Endothelial cell of umbilical vein (primary cell): Measurements from ENCODE around the gene TDRD10. TPM values are rescaled to one million over a fixed set of nuclear protein-coding genes. Genes with fewer than 3 reads are reported as not detected.

Source experiments
- BruUV-seq: library from RNA; stranded (reverse); fragments of 400-500 nt; replicated peaks from 2 replicates; lab custom pipeline; 2021; lab: Mats Ljungman, UMichigan
- CTCF ChIA-PET: fragments of 300-600, 350-600 bp; sonication (Branson Sonifier 250); formaldehyde crosslinking; loops from one replicate; lab custom pipeline; 2021; ENCODE audit warnings: antibody characterized with exemption, inconsistent platforms; lab: Charles Lee
- POLR2A ChIA-PET: fragments of 300-600, 350-600 bp; sonication (Branson Sonifier 250); formaldehyde crosslinking; loops from one replicate; lab custom pipeline; 2021; ENCODE audit warnings: antibody characterized with exemption, inconsistent platforms; lab: Charles Lee
- DNase-seq: peaks from one replicate; pipeline ENCODE4 v3.0.0-alpha.2; 2011; ENCODE audit warnings: low read depth, low spot score
- FAIRE-seq: peaks from 2 replicates; lab custom pipeline; 2011; peaks lifted over from hg19 to GRCh38; lab: Jason Lieb, UNC
- H2AFZ ChIP-seq: 2 replicates; pipeline ENCODE4 v1.6.0; 2012; ENCODE audit warnings: low read depth, low read length, control low read depth, inconsistent platforms
- H3K27ac ChIP-seq: 2 replicates; pipeline ENCODE4 v1.5.1; 2011; ENCODE audit warnings: low read depth, mild to moderate bottlenecking, control low read depth, low read length, moderate library complexity; ENCODE audit not compliant: insufficient read depth
- H3K27me3 ChIP-seq, 2 experiments: 2 replicates each; pipeline versions ENCODE4 v1.6.0 to v1.6.1; 2011; ENCODE audit warnings: low read length in 2 of 2, mixed read lengths in 1 of 2; ENCODE audit not compliant: control insufficient read depth in 2 of 2, insufficient read depth in 2 of 2
- H3K36me3 ChIP-seq, 2 experiments: 2 replicates in 1 of 2; 3 replicates in 1 of 2; pipeline ENCODE4 v1.5.1; 2011; ENCODE audit warnings: low read length in 2 of 2, mild to moderate bottlenecking in 1 of 2, moderate library complexity in 1 of 2; ENCODE audit not compliant: control insufficient read depth in 2 of 2, insufficient read depth in 2 of 2; ENCODE audit errors: extremely low read depth in 1 of 2
- H3K4me1 ChIP-seq: 3 replicates; pipeline ENCODE4 v1.5.1; 2011; ENCODE audit warnings: mild to moderate bottlenecking, low read length; ENCODE audit not compliant: control insufficient read depth, insufficient read depth; ENCODE audit errors: extremely low read depth
- H3K4me2 ChIP-seq: 2 replicates; pipeline ENCODE4 v1.6.1; 2011; ENCODE audit warnings: low read length, control low read depth, mixed read lengths; ENCODE audit not compliant: insufficient read depth
- H3K4me3 ChIP-seq, 3 experiments: fragments of 200-600 bp in 1 of 3; sonication (generic), shearing (Covaris generic) in 1 of 3; replicated peaks in 1 of 3; 2 replicates each; pipeline ENCODE4 v1.5.1; 2011 to 2016; ENCODE audit warnings: control low read depth in 3 of 3, low read length in 3 of 3, mild to moderate bottlenecking in 2 of 3, inconsistent platforms in 1 of 3, low read depth in 1 of 3, moderate library complexity in 1 of 3; ENCODE audit not compliant: insufficient read depth in 1 of 3
- H3K79me2 ChIP-seq: 2 replicates; pipeline ENCODE4 v1.6.0; 2012; ENCODE audit warnings: low read length, inconsistent platforms; ENCODE audit not compliant: control insufficient read depth, insufficient read depth
- H3K9ac ChIP-seq: replicated peaks from 2 replicates; pipeline ENCODE3; 2011; ENCODE audit warnings: low read length, control low read depth; ENCODE audit not compliant: insufficient read depth; ENCODE audit errors: extremely low read depth
- H3K9me1 ChIP-seq: replicated peaks from 3 replicates; pipeline ENCODE4 v1.6.0; 2011; ENCODE audit warnings: mild to moderate bottlenecking, low read length; ENCODE audit not compliant: control insufficient read depth, insufficient read depth; ENCODE audit errors: extremely low read depth
- H3K9me3 ChIP-seq: replicated peaks from 2 replicates; pipeline ENCODE4 v1.5.1; 2012; ENCODE audit warnings: low read length, inconsistent platforms; ENCODE audit not compliant: control insufficient read depth, insufficient read depth
- H4K20me1 ChIP-seq: replicated peaks from 2 replicates; pipeline ENCODE3; 2011; ENCODE audit warnings: mild to moderate bottlenecking, low read length; ENCODE audit not compliant: control insufficient read depth, insufficient read depth; ENCODE audit errors: extremely low read depth
- EZH2 ChIP-seq: IDR thresholded peaks from 2 replicates; pipeline ENCODE4 v1.6.1; 2012; ENCODE audit warnings: borderline replicate concordance, low read depth, mild to moderate bottlenecking, moderate library complexity, low read length, inconsistent platforms; ENCODE audit not compliant: severe bottlenecking
- FOS ChIP-seq: IDR thresholded peaks from 2 replicates; pipeline ENCODE4 v1.6.1; 2011; ENCODE audit warnings: mild to moderate bottlenecking, low read length, moderate library complexity, borderline replicate concordance; ENCODE audit not compliant: insufficient read depth
- GATA2 ChIP-seq: IDR thresholded peaks from 2 replicates; pipeline ENCODE4 v1.7.0; 2011; ENCODE audit warnings: low read depth, mild to moderate bottlenecking, moderate library complexity, mixed read lengths, low read length; ENCODE audit not compliant: insufficient read length, insufficient read depth
- MYC ChIP-seq: IDR thresholded peaks from one replicate; pipeline ENCODE4 v1.6.1; 2011; ENCODE audit warnings: mild to moderate bottlenecking, low read depth, low read length
- POLR2A ChIP-seq: IDR thresholded peaks from 2 replicates; pipeline ENCODE4 v1.6.1; 2012; ENCODE audit warnings: low read depth, mild to moderate bottlenecking, control low read depth, low read length
- POLR2AphosphoS5 ChIP-seq: IDR thresholded peaks from 2 replicates; pipeline ENCODE4 v1.6.1; 2012; ENCODE audit warnings: low read depth, mild to moderate bottlenecking, control low read depth, low read length, moderate library complexity; ENCODE audit not compliant: insufficient read depth
- dilution Hi-C: fragments of 300-500 bp; cut with MboI; formaldehyde crosslinking; loops from one replicate; pipeline ENCODE4 v1.15.0; 2019; ENCODE audit warnings: low sequenced_read_pairs; ENCODE audit not compliant: extremely low pct_ligation_motif_present
- intact Hi-C: fragments of 100-400 bp; cut with micrococcal nuclease; formaldehyde crosslinking; loops from one replicate; pipeline ENCODE4 v1.10.0; 2022
- polyA plus RNA-seq, 4 experiments: library from polyadenylated mRNA; depleted of rRNA in 3 of 4; stranded (reverse) in 3 of 4; unstranded in 1 of 4; fragments of >200 nt; gene quantifications; 2 replicates each; pipeline versions ENCODE4 v1.2.1 to v1.2.3, GENCODE V29; 2011 to 2012; ENCODE audit warnings: missing spikeins in 1 of 4
- total RNA-seq: library from RNA; stranded (reverse); gene quantifications from 2 replicates; pipeline ENCODE4 v1.2.3, GENCODE V29; 2021
- TF ChIP-seq, protein P1 (sequence below), 2 donors: IDR thresholded peaks; 1 replicate in 1 of 2; 2 replicates in 1 of 2; pipeline ENCODE4 v1.5.1; 2011; ENCODE audit warnings: low read length in 2 of 2, mild to moderate bottlenecking in 2 of 2, moderate library complexity in 2 of 2, control low read depth in 1 of 2, inconsistent platforms in 1 of 2, low read depth in 1 of 2; ENCODE audit not compliant: insufficient read depth in 1 of 2; ENCODE audit errors: extremely low read depth in 1 of 2
- TF ChIP-seq, protein P2 (sequence below): IDR thresholded peaks from 2 replicates; pipeline ENCODE4 v1.6.1; 2011; ENCODE audit not compliant: insufficient read depth, insufficient read length

The TDRD10 gene
- total and polyA plus RNA-seq, 2 donors (not counting 3 experiments of a cell fraction or from before 2014, with no cell fraction given) = 6.1 to 9.1 TPM

DNA sequence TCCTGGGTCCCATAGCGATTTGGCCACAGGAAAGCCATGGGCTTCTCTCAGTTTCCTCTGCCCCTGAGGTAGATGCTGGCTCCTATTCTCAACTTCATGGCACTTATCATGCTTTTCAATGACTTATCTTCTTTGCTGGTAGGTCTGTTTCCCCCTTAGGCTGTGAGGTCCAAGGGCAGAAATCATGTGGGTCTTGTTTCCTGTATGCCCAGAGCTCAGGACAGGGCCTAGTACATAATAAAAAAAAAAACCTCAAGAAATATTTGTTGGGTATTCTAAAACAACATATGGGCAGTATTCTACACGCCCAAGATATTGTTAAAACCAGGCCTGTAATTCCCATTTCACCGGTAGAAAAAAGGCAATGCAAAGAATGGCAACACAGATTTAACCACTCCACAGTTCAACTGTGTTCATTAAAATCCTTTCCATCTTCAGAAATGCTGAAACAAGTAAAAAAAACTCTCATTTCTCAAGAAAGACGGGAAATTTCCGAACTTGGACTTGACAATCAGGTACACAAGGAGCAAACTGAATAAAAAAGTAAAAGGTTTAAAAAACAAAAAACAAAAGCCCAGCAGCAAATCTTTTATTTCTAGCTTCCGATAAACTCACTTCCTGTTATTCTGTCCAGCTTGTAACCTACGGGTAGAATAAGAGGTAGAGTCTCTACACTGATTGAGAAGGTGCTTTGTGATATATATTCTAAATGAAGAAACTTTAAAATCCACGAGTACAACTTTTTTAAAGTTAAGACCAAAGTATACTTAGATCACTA is 6.3 kb upstream of the TDRD10 start:
- Histone ChIP-seq H3K9me1 (no peaks in the 10 kb centered on the region), H3K79me2 (peaks cover 49% of the 10 kb centered on the region), H3K4me3 (peak overlapping the region in 1 of 3 experiments; percentile 29), H2AFZ (no peak overlapping the region), H3K9ac (peak overlapping the region; percentile 65), H3K4me1 (peaks cover 92% of the 10 kb centered on the region), H3K27ac (peak overlapping the region; percentile 89), H4K20me1 (no peaks in the 10 kb centered on the region), H3K4me2 (peak overlapping the region; percentile 84), H3K9me3 (no peaks in the 10 kb centered on the region), H3K36me3 (peaks cover 4 to 6% of the 10 kb centered on the region in 2 experiments), H3K27me3 (no peaks in the 10 kb centered on the region)
- CTCF ChIA-PET = interaction anchor here (1.0 to 6.2 kb wide), 6 partner anchors 9 to 63 kb away, joined by 3 to 66 read pairs (median 10); partner anchors contain the start of gene UBE2Q1
- POLR2A ChIA-PET = interaction anchor here (1.4 to 1.6 kb wide), 3 partner anchors 10 to 11 kb away, joined by 5 to 13 read pairs (median 6); no protein-coding TSS in a partner anchor
- dilution Hi-C loops = no loop called here
- no TSS peak for BruUV-seq
- TF ChIP-seq, protein P1, sequence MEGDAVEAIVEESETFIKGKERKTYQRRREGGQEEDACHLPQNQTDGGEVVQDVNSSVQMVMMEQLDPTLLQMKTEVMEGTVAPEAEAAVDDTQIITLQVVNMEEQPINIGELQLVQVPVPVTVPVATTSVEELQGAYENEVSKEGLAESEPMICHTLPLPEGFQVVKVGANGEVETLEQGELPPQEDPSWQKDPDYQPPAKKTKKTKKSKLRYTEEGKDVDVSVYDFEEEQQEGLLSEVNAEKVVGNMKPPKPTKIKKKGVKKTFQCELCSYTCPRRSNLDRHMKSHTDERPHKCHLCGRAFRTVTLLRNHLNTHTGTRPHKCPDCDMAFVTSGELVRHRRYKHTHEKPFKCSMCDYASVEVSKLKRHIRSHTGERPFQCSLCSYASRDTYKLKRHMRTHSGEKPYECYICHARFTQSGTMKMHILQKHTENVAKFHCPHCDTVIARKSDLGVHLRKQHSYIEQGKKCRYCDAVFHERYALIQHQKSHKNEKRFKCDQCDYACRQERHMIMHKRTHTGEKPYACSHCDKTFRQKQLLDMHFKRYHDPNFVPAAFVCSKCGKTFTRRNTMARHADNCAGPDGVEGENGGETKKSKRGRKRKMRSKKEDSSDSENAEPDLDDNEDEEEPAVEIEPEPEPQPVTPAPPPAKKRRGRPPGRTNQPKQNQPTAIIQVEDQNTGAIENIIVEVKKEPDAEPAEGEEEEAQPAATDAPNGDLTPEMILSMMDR (IDR thresholded peaks at IDR 0.05; ENCODE audit: extremely low read depth in 1 of 2, insufficient read depth in 1 of 2, low read depth in 1 of 2, low read length in 2 of 2) = no peak
- TF ChIP-seq, protein P2, sequence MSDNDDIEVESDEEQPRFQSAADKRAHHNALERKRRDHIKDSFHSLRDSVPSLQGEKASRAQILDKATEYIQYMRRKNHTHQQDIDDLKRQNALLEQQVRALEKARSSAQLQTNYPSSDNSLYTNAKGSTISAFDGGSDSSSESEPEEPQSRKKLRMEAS = no peak
- TF ChIP-seq POLR2AphosphoS5 = peak; percentile 50
- TF ChIP-seq EZH2 = no peak
- no peak for TF ChIP-seq FOS
- no peak for TF ChIP-seq MYC
- no peak for TF ChIP-seq POLR2A
- peak; percentile 42 for TF ChIP-seq GATA2
- peak; percentile 73 for FAIRE-seq
- intact Hi-C loops = loop anchor here (10.0 kb wide), 1 partner anchor 239 kb away; no protein-coding TSS in a partner anchor
- peak; percentile 66 for DNase-seq
